WTC11 (cell line): ENCODE results near the gene NPB. TPM values are rescaled to one million over a fixed set of nuclear protein-coding genes. Genes with fewer than 3 reads are reported as not detected.

ENCODE experiments used
- ATAC-seq: fragments of 200-7000 bp; cut with Tn5 transposase; 2 replicates; pipeline ENCODE4 v1.10.0; 2021; ENCODE audit warnings: mild to moderate bottlenecking, moderate library complexity
- CTCF ChIA-PET: fragments of 300-600 bp; sonication (Branson Sonifier 250); formaldehyde crosslinking; loops from one replicate; lab custom pipeline; 2021; ENCODE audit warnings: antibody characterized with exemption; lab: Charles Lee
- POLR2A ChIA-PET: fragments of 350-600 bp; sonication (Branson Sonifier 250); formaldehyde crosslinking; loops from one replicate; lab custom pipeline; 2021; ENCODE audit warnings: antibody characterized with exemption; lab: Charles Lee
- DNase-seq: peaks from one replicate; pipeline ENCODE4 v3.0.0; 2021; ENCODE audit warnings: low spot score
- H3K27ac Mint-ChIP-seq: 2 replicates; pipeline ENCODE4 v1.8.0; 2021; ENCODE audit warnings: mixed read lengths
- H3K27me3 Mint-ChIP-seq: 2 replicates; pipeline ENCODE4 v1.8.0; 2021; ENCODE audit warnings: low read depth, mild to moderate bottlenecking, moderate library complexity, mixed read lengths
- H3K36me3 Mint-ChIP-seq: 2 replicates; pipeline ENCODE4 v1.8.0; 2021; ENCODE audit warnings: mixed read lengths
- H3K4me1 Mint-ChIP-seq: 2 replicates; pipeline ENCODE4 v1.8.0; 2022; ENCODE audit warnings: mixed read lengths
- H3K4me3 Mint-ChIP-seq: 2 replicates; pipeline ENCODE4 v1.8.0; 2021; ENCODE audit warnings: mild to moderate bottlenecking, moderate library complexity, mixed read lengths
- H3K9me3 Mint-ChIP-seq: 2 replicates; pipeline ENCODE4 v1.8.0; 2021; ENCODE audit warnings: mixed read lengths
- AFF4 ChIP-seq: sonication (generic); formaldehyde crosslinking; IDR thresholded peaks from 2 replicates; pipeline ENCODE4 v1.8.1; 2023; ENCODE audit warnings: mild to moderate bottlenecking, missing genetic modification reagents, borderline replicate concordance
- ARID4B ChIP-seq: sonication (generic); formaldehyde crosslinking; IDR thresholded peaks from 2 replicates; pipeline ENCODE4 v1.8.0; 2023; ENCODE audit warnings: missing genetic modification reagents, mild to moderate bottlenecking, borderline replicate concordance
- EMX1 ChIP-seq: fragments of 250-450 bp; sonication (Bioruptor Pico); IDR thresholded peaks from 2 replicates; pipeline ENCODE4 v1.8.0; 2021; ENCODE audit warnings: mild to moderate bottlenecking
- ERG ChIP-seq: fragments of 250-450 bp; sonication (Bioruptor Pico); IDR thresholded peaks from 2 replicates; pipeline ENCODE4 v1.8.0; 2021; ENCODE audit warnings: mild to moderate bottlenecking
- ESRRA ChIP-seq: sonication (generic); formaldehyde crosslinking; IDR thresholded peaks from 2 replicates; pipeline ENCODE4 v1.8.1; 2022; ENCODE audit warnings: mild to moderate bottlenecking, missing genetic modification reagents, borderline replicate concordance
- HMGXB4 ChIP-seq: sonication (generic); formaldehyde crosslinking; IDR thresholded peaks from 2 replicates; pipeline ENCODE4 v1.8.1; 2023; ENCODE audit warnings: mild to moderate bottlenecking, moderate library complexity, missing genetic modification reagents
- PRRX2 ChIP-seq: fragments of 250-450 bp; sonication (Bioruptor Pico); IDR thresholded peaks from 2 replicates; pipeline ENCODE4 v1.8.0; 2021; ENCODE audit warnings: mild to moderate bottlenecking
- SMAD4 ChIP-seq: sonication (generic); formaldehyde crosslinking; IDR thresholded peaks from 2 replicates; pipeline ENCODE4 v1.8.0; 2022; ENCODE audit warnings: mild to moderate bottlenecking, missing genetic modification reagents
- USF1 ChIP-seq: sonication (generic); formaldehyde crosslinking; IDR thresholded peaks from 2 replicates; pipeline ENCODE4 v1.8.0; 2022; ENCODE audit warnings: mild to moderate bottlenecking, missing genetic modification reagents
- ZBTB21 ChIP-seq: sonication (generic); formaldehyde crosslinking; IDR thresholded peaks from 2 replicates; pipeline ENCODE4 v1.8.1; 2023; ENCODE audit warnings: mild to moderate bottlenecking, missing genetic modification reagents, borderline replicate concordance
- ZNF138 ChIP-seq: sonication (generic); formaldehyde crosslinking; conservative IDR thresholded peaks from 2 replicates; pipeline ENCODE4 v1.8.1; 2022; ENCODE audit warnings: mild to moderate bottlenecking, moderate library complexity, missing genetic modification reagents
- total RNA-seq: library from RNA; stranded (reverse); gene quantifications from 3 replicates; pipeline ENCODE4 v1.2.3, GENCODE V29; 2021
- TF ChIP-seq, protein P1 (sequence below): sonication (generic); formaldehyde crosslinking; IDR thresholded peaks from 2 replicates; pipeline ENCODE4 v1.8.1; 2023; ENCODE audit warnings: mild to moderate bottlenecking, missing genetic modification reagents
- TF ChIP-seq, protein P2 (sequence below): sonication (generic); formaldehyde crosslinking; IDR thresholded peaks from 2 replicates; pipeline ENCODE4 v1.8.1; 2022; ENCODE audit warnings: low read depth, mild to moderate bottlenecking, moderate library complexity, missing genetic modification reagents, borderline replicate concordance
- TF ChIP-seq, protein P3 (sequence below): sonication (generic); formaldehyde crosslinking; conservative IDR thresholded peaks from 2 replicates; pipeline ENCODE4 v1.8.1; 2023; ENCODE audit warnings: mild to moderate bottlenecking, low read depth, missing genetic modification reagents, moderate library complexity

The NPB gene
- total RNA-seq, 1 experiment from 2014 or later, result 1.9 TPM

DNA sequence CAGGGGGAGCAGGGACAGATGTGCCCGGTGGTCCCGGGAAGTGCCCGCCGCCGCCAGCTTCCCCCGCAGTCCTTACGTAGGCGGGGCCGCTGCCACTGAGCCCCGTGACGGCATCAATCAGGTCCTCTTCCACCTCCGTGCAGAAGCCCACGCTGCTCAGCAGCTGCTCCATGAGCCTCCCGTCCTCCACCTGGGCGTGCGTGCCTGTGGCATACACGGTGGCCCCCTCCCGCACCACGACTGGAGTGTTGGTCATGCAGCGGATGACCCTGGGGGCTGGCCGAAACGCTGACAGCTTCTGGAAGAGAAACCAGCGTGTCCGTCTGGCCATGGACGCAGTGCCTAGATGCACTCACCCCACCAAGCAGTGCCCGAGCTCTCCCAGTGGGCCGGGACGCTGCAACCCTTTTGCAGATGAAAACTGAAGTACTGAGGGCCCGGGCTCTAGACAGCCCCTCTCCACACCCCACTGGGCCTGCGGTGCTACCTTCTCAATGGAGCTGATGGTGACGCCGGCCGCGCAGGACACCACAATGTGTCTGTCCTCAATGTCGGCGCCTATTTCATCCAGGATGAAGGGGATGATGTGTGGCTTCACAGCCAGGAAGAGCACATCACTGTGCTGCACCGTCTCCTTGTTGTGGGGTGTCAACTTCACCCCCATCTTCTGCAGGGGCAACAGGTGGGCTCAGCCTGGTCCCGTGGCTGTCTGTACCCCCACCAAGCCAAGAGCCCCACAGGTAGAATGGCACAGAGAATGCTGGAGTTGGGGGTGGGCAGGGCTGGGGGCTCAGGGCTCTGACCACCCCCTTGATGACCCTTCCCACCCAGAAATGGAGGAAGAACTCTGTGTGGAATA is 33.0 kb downstream of the NPB start:
- Mint-ChIP-seq H3K9me3 (no peaks in the 10 kb centered on the region), H3K36me3 (peaks cover 10% of the 10 kb centered on the region; the same call in 1 of the 2 replicates)
- POLR2A ChIA-PET, result interaction anchor here (1.0 kb wide), 1 partner anchor 143 kb away, joined by 3 read pairs; no protein-coding TSS in a partner anchor
- TF ChIP-seq ARID4B (CRISPR knock-in tag), result no peak
- TF ChIP-seq, protein P1, sequence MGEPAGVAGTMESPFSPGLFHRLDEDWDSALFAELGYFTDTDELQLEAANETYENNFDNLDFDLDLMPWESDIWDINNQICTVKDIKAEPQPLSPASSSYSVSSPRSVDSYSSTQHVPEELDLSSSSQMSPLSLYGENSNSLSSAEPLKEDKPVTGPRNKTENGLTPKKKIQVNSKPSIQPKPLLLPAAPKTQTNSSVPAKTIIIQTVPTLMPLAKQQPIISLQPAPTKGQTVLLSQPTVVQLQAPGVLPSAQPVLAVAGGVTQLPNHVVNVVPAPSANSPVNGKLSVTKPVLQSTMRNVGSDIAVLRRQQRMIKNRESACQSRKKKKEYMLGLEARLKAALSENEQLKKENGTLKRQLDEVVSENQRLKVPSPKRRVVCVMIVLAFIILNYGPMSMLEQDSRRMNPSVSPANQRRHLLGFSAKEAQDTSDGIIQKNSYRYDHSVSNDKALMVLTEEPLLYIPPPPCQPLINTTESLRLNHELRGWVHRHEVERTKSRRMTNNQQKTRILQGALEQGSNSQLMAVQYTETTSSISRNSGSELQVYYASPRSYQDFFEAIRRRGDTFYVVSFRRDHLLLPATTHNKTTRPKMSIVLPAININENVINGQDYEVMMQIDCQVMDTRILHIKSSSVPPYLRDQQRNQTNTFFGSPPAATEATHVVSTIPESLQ (CRISPR knock-in tag), result no peak
- TF ChIP-seq ESRRA (CRISPR knock-in tag), result no peak
- TF ChIP-seq ZBTB21, result no peak
- TF ChIP-seq HMGXB4 (CRISPR knock-in tag), result no peak
- no peak for TF ChIP-seq EMX1 (CRISPR knock-in tag)
- TF ChIP-seq ERG (CRISPR knock-in tag), result no peak
- no peak for TF ChIP-seq PRRX2 (CRISPR knock-in tag)
- TF ChIP-seq, protein P2, sequence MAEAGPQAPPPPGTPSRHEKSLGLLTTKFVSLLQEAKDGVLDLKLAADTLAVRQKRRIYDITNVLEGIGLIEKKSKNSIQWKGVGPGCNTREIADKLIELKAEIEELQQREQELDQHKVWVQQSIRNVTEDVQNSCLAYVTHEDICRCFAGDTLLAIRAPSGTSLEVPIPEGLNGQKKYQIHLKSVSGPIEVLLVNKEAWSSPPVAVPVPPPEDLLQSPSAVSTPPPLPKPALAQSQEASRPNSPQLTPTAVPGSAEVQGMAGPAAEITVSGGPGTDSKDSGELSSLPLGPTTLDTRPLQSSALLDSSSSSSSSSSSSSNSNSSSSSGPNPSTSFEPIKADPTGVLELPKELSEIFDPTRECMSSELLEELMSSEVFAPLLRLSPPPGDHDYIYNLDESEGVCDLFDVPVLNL, result no peak
- no peak for TF ChIP-seq SMAD4 (CRISPR knock-in tag)
- no peak for TF ChIP-seq ZNF138 (CRISPR knock-in tag)
- TF ChIP-seq USF1, result no peak
- TF ChIP-seq, protein P3, sequence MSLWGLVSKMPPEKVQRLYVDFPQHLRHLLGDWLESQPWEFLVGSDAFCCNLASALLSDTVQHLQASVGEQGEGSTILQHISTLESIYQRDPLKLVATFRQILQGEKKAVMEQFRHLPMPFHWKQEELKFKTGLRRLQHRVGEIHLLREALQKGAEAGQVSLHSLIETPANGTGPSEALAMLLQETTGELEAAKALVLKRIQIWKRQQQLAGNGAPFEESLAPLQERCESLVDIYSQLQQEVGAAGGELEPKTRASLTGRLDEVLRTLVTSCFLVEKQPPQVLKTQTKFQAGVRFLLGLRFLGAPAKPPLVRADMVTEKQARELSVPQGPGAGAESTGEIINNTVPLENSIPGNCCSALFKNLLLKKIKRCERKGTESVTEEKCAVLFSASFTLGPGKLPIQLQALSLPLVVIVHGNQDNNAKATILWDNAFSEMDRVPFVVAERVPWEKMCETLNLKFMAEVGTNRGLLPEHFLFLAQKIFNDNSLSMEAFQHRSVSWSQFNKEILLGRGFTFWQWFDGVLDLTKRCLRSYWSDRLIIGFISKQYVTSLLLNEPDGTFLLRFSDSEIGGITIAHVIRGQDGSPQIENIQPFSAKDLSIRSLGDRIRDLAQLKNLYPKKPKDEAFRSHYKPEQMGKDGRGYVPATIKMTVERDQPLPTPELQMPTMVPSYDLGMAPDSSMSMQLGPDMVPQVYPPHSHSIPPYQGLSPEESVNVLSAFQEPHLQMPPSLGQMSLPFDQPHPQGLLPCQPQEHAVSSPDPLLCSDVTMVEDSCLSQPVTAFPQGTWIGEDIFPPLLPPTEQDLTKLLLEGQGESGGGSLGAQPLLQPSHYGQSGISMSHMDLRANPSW (CRISPR knock-in tag), result no peak
- no peak for TF ChIP-seq AFF4
- TF ChIP-seq, all 79 proteins: peak for 0
- Mint-ChIP-seq H3K27ac (no peak overlapping the region), H3K27me3 (peaks cover 5% of the 10 kb centered on the region), H3K4me3 (peak overlapping the region; percentile 88), H3K4me1 (peaks cover 15% of the 10 kb centered on the region; the same call in 1 of the 2 replicates)
- CTCF ChIA-PET, result interaction anchor here (0.7 to 1.4 kb wide), 2 partner anchors 85 to 96 kb away, joined by 5 read pairs; partner anchors contain the start of gene RAC3
- ATAC-seq (no peak), DNase-seq (no peak)
